GM18861 (cell line): ENCODE results near the gene USP3.
"Not testable (repeated sequence)": the region's sequence is repeated elsewhere in the genome, so short reads cannot be mapped to it uniquely, and the experiment has no call there.

ENCODE experiments used
- ATAC-seq: cut with Tn5 transposase; IDR thresholded peaks from one replicate; pipeline ENCODE4 v1.9.1; 2021; ENCODE audit not compliant: unreplicated experiment

USP3 gene

GRCh38 chr15:63604281-63604680, 99.9 kb downstream of the USP3 start:
- ATAC-seq = no peak

DNA sequence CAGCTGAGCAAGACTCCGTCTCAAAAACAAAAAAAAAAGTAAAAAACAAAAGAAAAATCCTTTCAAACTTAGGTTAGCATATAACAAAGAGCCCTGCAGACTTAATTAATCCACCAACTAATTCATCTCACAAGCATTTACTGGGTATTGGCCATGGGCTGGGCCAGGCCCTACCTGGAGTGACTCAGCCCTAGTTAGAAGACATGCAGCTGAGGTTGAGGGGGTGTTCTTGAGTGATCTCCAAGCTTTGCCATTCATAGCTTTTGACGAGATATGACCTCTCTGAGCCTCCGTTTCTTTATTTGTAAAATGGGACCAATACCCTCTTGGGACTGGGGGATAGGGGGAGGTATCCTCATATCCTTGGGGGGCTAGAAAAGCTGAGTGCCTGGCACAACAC, 100.6 kb downstream of the USP3 start:
- ATAC-seq = no peak

- ATAC-seq = no peak
Observed at GRCh38 chr15:63605816-63606215, 101.4 kb downstream of the USP3 start.

DNA sequence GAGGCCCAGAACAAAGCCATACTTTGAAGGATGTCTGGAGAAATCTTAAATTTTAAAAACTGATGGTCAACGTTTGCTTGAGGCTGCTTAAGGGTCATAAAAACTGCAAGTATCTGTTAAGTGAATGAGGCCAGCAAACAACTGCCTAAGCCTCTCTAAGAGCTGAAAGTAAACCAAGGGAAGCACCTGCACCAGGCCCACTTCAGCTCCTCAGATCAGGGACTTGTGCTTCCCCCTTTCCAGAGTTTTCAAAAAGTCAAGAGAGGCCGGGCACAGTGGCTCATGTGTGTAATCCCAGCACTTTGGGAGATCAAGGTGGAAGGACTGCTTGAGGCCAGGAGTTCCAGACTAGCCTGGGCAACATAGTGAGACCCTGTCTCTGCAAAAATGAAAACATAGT, 101.9 kb downstream of the USP3 start:
- ATAC-seq = no peak

DNA sequence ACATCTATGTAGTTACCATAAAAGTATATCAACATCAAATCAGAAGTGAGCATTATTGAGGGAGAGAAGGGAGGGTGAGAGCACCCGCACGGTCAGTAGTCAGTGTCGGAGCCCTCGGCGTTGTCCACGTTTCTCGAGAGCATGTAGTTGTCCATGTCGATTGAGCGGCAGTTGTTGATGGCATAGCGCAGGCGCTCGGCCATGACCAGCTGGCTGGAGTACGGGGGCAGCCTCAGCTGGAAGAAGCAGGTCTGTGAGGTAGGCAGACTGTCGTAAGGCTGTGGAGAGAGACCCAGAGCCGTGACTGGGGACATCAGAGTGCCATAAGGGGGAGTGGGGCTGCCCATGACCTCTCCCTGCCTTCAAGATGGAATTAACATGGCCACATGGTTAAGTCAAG, 104.6 kb downstream of the USP3 start:
- no peak for ATAC-seq

GRCh38 chr15:63609448-63609847, 105.1 kb downstream of the USP3 start:
- no peak for ATAC-seq

GRCh38 chr15:63610209-63610841, 105.9 kb downstream of the USP3 start:
- ATAC-seq = peak; percentile 47

DNA sequence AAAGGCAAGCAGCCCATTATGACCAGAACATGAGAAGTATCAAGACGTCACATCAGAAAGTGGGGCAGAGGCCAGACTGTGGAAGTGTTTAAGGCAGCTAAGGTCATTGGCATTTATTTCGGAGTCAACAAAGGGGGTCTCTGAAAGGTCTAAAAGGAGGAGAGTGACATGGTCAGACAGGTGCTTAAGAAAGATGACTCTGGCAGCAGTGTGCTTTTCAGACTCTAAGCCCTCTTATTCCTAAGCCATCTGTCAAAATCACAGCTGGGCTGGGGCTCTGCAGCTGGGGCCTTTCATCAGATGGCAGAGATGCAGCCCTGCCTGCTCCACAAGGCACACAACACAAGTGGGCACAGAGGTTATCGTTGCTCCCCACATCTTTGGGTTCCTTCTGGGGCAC, 106.8 kb downstream of the USP3 start:
- no peak for ATAC-seq

DNA sequence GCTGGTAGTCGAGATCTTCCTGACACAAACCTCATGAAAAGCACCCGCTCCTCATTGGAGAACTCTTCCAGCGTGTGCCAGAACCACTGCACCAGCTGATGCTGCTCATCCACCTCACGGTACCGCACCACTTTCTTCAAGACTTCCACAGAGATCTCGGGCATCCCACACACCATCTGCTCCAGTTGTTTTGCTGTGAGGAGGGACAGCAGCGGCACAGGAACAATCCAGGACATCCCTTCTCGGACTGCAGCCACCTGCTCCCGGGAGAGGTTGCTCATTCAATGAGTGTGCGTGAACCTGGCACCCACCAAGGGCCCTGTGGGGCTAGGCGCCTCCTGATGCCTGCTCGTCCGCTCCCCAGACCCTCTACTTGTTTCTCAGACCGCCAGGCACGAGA, 107.9 kb downstream of the USP3 start:
- ATAC-seq = no peak

DNA sequence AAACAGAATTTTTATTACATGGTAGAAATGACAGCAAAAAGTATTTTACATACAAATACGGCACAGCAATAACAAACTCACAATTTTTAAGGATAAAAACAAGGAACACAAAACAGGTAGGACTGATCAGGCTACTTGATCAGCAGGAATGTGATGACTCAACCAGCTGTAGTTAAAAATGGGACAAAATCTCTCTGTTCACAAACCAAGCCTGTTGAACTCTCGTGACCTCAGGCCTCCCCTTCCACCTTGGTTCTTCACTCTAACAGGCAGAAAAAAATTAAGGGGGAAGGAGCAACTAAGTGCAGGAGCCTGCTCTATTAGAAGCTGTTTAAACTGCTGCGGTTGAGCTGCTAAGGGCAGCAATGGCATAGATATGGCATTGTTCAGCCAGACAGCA, 111.5 kb downstream of the USP3 start:
- no peak for ATAC-seq

DNA sequence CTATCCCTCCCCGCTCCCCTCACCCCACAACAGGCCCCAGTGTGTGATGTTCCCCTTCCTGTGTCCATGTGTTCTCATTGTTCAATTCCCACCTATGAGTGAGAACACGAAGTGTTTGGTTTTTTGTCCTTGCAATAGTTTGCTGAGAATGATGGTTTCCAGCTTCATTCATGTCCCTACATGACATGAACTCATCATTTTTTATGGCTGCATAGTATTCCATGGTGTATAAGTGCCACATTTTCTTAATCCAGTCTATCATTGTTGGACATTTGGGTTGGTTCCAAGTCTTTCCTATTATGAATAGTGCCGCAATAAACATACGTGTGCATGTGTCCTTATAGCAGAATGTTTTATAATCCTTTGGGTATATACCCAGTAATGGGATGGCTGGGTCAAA, 112.8 kb downstream of the USP3 start:
- ATAC-seq = not testable (repeated sequence)

- not testable (repeated sequence) for ATAC-seq
Observed at GRCh38 chr15:63617627-63618026, 113.2 kb downstream of the USP3 start.

GRCh38 chr15:63620760-63621159, 116.4 kb downstream of the USP3 start:
- not testable (repeated sequence) for ATAC-seq

DNA sequence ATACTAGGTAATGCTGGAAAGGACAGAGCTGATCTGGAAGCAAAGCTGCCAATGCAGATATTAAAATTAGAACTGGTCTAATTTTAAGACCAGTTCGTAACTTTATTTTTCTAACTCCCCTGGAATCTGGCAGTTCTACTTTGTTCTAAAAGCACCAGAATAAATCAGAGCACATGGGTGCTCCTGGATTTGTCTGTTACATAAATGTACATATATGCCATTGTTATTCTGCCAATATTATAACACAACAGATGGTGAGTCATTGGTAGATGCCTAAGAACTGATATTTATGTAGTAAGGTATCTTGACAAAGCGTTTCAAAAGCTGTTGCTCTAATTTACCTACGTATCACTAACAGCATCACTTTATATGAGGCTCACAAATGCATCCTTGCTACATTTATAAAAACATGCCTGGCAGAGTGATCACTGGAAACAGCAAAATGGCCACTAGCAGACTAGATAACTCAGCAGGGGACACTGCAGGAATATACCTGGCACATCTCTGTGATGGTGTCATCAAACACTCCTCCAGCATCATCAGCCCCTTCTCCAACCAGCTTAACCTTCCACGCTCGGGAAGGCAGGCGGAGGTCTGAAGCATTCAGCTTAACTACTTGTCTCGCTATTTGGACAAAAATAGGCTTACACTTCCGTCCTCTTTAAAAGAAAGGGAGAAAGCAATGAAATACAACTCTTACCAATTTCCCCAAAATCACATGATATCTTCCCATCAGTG, 119.0 kb downstream of the USP3 start:
- no peak for ATAC-seq

- no peak for ATAC-seq
Observed at GRCh38 chr15:63626955-63627354, 122.6 kb downstream of the USP3 start.

- no peak for ATAC-seq
Observed at GRCh38 chr15:63628123-63628822, 123.9 kb downstream of the USP3 start.

GRCh38 chr15:63630036-63630751, 125.8 kb downstream of the USP3 start:
- no peak for ATAC-seq

GRCh38 chr15:63633312-63633711, 128.9 kb downstream of the USP3 start:
- ATAC-seq = no peak

GRCh38 chr15:63634154-63634553, 129.8 kb downstream of the USP3 start:
- ATAC-seq = no peak

DNA sequence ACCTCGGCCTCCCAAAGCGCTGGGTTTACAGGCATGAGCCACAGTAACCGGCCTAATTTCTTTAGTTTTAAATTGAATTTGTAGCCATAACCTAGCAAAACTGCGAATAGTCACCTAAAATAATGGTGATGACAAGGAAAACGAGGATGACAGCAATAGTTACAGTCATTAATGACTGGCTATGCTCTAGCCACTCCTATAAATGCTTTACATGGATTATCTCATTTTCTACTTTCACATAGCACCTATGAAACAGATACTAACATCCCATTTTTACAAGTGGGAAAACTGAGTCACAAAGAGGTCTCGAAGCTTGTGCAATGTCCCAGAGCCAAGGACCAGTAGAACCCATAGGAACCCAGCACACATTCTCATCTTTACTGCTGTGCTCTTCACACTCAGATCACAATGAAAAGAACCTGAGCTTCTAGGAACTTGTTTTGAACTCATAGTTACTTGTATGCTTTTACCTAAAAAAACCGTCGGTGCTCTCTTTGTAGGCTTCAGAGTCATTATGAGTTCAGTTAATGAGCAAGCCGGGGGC, 132.2 kb downstream of the USP3 start:
- no peak for ATAC-seq

DNA sequence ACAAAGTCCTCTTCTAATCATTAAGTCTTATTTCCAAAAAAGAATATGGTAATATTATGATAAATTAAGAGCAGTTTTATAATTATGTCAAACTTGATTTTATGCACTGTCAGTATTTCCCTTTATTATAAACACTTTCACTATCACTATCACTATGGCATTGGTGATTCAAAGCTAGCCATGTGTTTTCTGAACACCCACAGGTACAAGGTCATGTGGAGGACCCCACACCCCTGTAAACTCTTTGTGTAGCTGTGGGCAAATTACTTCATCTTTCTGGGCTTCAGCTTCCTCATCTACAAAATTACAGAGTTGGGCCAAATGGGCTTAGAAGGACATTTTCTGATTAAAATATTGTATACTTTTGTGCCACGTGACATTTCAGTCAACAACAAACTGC, 134.4 kb downstream of the USP3 start:
- no peak for ATAC-seq
